NB4 (cell line): Measurements from ENCODE around the gene SGMS1.

ENCODE experiments used
- DNase-seq: peaks from one replicate; pipeline ENCODE4 v3.0.0; 2010; ENCODE audit warnings: low read depth
- H3K4me3 ChIP-seq: one replicate; pipeline ENCODE4 v1.5.1; 2011; ENCODE audit warnings: mild to moderate bottlenecking, low read depth, low read length, moderate library complexity
- CTCF ChIP-seq: IDR thresholded peaks from one replicate; pipeline ENCODE4 v1.5.1; 2012; ENCODE audit warnings: low read depth, low read length
- MYC ChIP-seq: IDR thresholded peaks from 2 replicates; pipeline ENCODE4 v1.6.1; 2011; ENCODE audit warnings: low read depth, low read length
- POLR2A ChIP-seq: IDR thresholded peaks from 2 replicates; pipeline ENCODE4 v1.6.1; 2011; ENCODE audit warnings: mild to moderate bottlenecking; ENCODE audit not compliant: insufficient read length; ENCODE audit errors: extremely low read depth
- TF ChIP-seq, protein P1 (sequence below): IDR thresholded peaks from 2 replicates; pipeline ENCODE4 v1.6.1; 2011; ENCODE audit warnings: low read depth, low read length

SGMS1 gene

DNA sequence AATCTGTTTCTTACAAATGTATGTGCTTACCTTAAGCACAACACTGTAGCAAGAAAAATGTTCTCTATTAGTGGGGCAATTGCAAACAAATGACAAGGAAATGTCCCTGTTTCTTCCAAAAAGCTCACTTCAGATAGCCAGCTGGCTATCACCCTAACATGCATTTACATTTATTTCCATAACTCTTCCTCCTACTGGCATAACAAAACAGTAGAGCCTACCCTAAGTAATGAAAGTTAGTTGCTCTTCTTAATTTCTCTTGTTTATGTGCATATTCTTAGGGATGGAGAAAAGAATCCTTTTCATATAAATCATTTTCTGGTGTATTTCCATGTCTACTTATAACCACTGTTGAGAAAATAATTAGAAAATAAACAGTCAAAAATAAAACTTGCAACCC is 100.4 kb downstream of the SGMS1 start:
- TF ChIP-seq, protein P1, sequence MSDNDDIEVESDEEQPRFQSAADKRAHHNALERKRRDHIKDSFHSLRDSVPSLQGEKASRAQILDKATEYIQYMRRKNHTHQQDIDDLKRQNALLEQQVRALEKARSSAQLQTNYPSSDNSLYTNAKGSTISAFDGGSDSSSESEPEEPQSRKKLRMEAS = no peak
- TF ChIP-seq POLR2A (no peak), MYC (no peak), CTCF (no peak)
- H3K4me3 ChIP-seq = no peak overlapping the region
- DNase-seq = no peak

GRCh38 chr10:50522908-50523307 is 100.8 kb downstream of the SGMS1 start:
- TF ChIP-seq MYC (no peak), CTCF (no peak), POLR2A (no peak)
- TF ChIP-seq, protein P1 = no peak
- no peak for DNase-seq
- H3K4me3 ChIP-seq = no peak overlapping the region

GRCh38 chr10:50520115-50520514 is 103.6 kb downstream of the SGMS1 start:
- TF ChIP-seq CTCF = no peak
- TF ChIP-seq MYC = no peak
- H3K4me3 ChIP-seq = no peak overlapping the region
- no peak for DNase-seq

DNA sequence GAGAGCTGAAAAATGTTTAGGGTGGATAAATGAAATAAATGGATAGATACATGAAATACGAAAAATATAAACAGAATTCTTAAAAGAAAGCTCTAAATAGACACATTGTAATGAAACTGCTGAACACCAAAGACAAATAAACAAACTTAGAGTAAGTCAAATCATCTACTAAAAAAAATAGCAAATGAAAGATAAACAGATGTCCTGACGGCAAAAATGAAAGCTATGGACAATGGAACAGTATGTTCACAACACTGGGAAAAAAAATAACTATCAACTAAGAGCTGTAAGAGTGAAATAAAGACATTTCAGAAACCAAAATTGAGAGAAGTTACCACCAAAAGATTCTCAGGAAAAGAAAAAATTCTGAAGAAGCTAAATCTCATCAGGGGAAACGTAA is 106.1 kb downstream of the SGMS1 start:
- TF ChIP-seq POLR2A = no peak
- TF ChIP-seq CTCF = no peak
- no peak for TF ChIP-seq MYC
- TF ChIP-seq, protein P1 = no peak
- no peak for DNase-seq
- H3K4me3 ChIP-seq = no peak overlapping the region

- no peak overlapping the region for H3K4me3 ChIP-seq
- no peak for DNase-seq
- no peak for TF ChIP-seq MYC
- TF ChIP-seq CTCF = no peak
- TF ChIP-seq, protein P1 = no peak
- TF ChIP-seq POLR2A = no peak
Measured at GRCh38 chr10:50516171-50516570, 107.6 kb downstream of the SGMS1 start.

DNA sequence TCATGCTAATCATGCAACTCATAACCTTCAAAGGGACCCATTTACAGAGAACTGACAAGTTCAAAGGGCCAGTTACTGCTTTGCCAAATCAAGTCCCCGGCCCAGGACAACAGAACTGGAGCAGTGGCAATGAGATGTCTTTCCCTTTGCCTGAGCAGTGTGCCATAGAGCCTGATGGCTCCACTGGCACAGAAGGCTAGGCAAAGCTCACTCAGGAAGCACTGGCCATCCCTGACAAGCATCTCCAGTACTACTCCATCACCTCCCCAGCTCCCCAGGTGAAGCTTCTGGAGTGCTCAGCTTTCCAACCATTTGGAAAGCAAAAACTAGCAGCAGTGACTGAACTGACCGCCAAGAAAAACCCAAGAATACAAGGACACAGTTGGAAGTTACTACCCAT is 108.3 kb downstream of the SGMS1 start:
- TF ChIP-seq CTCF (no peak), MYC (no peak), POLR2A (no peak)
- TF ChIP-seq, protein P1 = no peak
- no peak for DNase-seq

More for the DNA sequence above, 108.3 kb downstream of the SGMS1 start:
- no peak overlapping the region for H3K4me3 ChIP-seq
